Brain pericyte (primary cell): ENCODE measurements around the gene HMGN5.

Experiments used
- DNase-seq: peaks from one replicate; pipeline ENCODE4 v3.0.0-alpha.2; 2012; ENCODE audit warnings: low read depth, low spot score

Gene HMGN5

GRCh38 chrX:81201671-81202455 is at the start of gene HMGN5, which contains the start of gene SH3BGRL:
Gene HMGN5 (minus strand): TSS chrX:81201913. CDS start chrX:81121549, 80,364 bp downstream.
Gene SH3BGRL (plus strand): TSS chrX:81202102. CDS start chrX:81202201, 99 bp downstream.
- DNase-seq, result peak; percentile 57

- DNase-seq, result no peak
Observed at GRCh38 chrX:81241753-81242152, 40.0 kb upstream of the HMGN5 start.

- DNase-seq, result no peak
Observed at GRCh38 chrX:81240701-81241331, 39.1 kb upstream of the HMGN5 start.

- no peak for DNase-seq
Observed at GRCh38 chrX:81238166-81238565, 36.5 kb upstream of the HMGN5 start.

- no peak for DNase-seq
Observed at GRCh38 chrX:81237516-81237915, 35.8 kb upstream of the HMGN5 start.

GRCh38 chrX:81232218-81232617 is 30.5 kb upstream of the HMGN5 start:
- no peak for DNase-seq

GRCh38 chrX:81231476-81231875 is 29.8 kb upstream of the HMGN5 start:
- DNase-seq, result no peak

GRCh38 chrX:81229901-81230300 is 28.2 kb upstream of the HMGN5 start:
- no peak for DNase-seq

- DNase-seq, result no peak
Observed at GRCh38 chrX:81229229-81229628, 27.5 kb upstream of the HMGN5 start.

- DNase-seq, result no peak
Observed at GRCh38 chrX:81215685-81216084, 14.0 kb upstream of the HMGN5 start.

GRCh38 chrX:81208916-81209315 is 7.2 kb upstream of the HMGN5 start:
- DNase-seq, result no peak

- DNase-seq, result no peak
Observed at GRCh38 chrX:81206476-81206875, 4.8 kb upstream of the HMGN5 start.

GRCh38 chrX:81205551-81205950 is 3.8 kb upstream of the HMGN5 start:
- no peak for DNase-seq

GRCh38 chrX:81202943-81203342 is 1.2 kb upstream of the HMGN5 start:
- DNase-seq, result no peak

- DNase-seq, result no peak
Observed at GRCh38 chrX:81202456-81202819, 725 bp upstream of the HMGN5 start.

- DNase-seq, result no peak
Observed at GRCh38 chrX:81201071-81201470, 642 bp downstream of the HMGN5 start.

GRCh38 chrX:81195712-81196111 is 6.0 kb downstream of the HMGN5 start:
- no peak for DNase-seq

- no peak for DNase-seq
Observed at GRCh38 chrX:81195259-81195658, 6.5 kb downstream of the HMGN5 start.

GRCh38 chrX:81174286-81174685 is 27.4 kb downstream of the HMGN5 start:
- no peak for DNase-seq

GRCh38 chrX:81168391-81168790 is 33.3 kb downstream of the HMGN5 start:
- no peak for DNase-seq

- DNase-seq, result peak; percentile 79
Observed at GRCh38 chrX:81121513-81122363, 80.0 kb downstream of the HMGN5 start.

GRCh38 chrX:81120936-81121371 is 80.8 kb downstream of the HMGN5 start:
- peak; percentile 2 for DNase-seq
